Lower leg skin (tissue), 3 donors: ENCODE measurements around the gene NAPA.

Experiments
- CTCF ChIP-seq, 3 donors: fragments of 450-650 bp; IDR thresholded peaks; one replicate each; pipeline ENCODE4 v1.5.1; 2016; ENCODE audit warnings: antibody characterized with exemption in 3 of 3, mild to moderate bottlenecking in 3 of 3, moderate library complexity in 2 of 3
- POLR2A ChIP-seq, 2 donors: fragments of 450-650 bp; IDR thresholded peaks; one replicate each; pipeline ENCODE4 v1.6.1; 2016 to 2017; ENCODE audit warnings: antibody characterized with exemption in 2 of 2, mild to moderate bottlenecking in 1 of 2, moderate library complexity in 1 of 2

GRCh38 chr19:47521473-47522180 lies 6.8 kb upstream of the NAPA start:
- TF ChIP-seq CTCF (IDR thresholded peaks at IDR 0.05) (no peak), POLR2A (IDR thresholded peaks at IDR 0.05) (no peak)
